HG02970 (cell line): ENCODE measurements around the gene FAM118A.
"Not testable (repeated sequence)": the region's sequence is repeated elsewhere in the genome, so short reads cannot be mapped to it uniquely, and the experiment has no call there.

Experiments
- ATAC-seq: cut with Tn5 transposase; IDR thresholded peaks from one replicate; pipeline ENCODE4 v1.9.1; 2021; ENCODE audit warnings: mild to moderate bottlenecking, moderate library complexity, moderate number of reproducible peaks; ENCODE audit not compliant: unreplicated experiment, low FRiP score

The FAM118A gene

DNA sequence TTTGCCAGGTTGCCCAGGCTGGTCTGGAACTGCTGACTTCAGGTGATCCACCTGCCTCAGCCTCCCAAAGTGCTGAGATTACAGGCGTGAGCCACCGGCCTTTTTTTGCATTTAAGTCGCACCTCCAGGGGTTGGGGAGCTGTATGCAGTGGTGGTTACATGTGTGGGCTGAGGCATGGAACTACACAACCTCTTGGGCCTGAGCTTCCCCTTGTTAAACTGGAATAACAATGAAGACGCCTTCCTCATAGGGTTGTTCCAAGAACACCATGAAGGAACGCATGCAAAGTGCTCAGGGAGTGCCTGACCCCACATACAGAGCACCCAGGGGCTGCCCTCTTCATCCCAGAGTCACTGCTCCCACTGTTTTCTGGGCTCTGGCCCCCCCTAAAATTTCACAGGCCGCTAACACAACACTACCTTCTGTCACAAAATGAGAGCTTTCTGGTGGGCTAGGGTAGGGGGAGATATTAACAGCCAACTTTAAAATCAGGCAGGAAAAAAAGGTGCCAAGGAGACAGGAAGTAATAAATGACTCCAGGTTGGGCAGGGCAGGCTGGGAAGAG, 1.3 kb upstream of the FAM118A start:
- ATAC-seq = no peak

DNA sequence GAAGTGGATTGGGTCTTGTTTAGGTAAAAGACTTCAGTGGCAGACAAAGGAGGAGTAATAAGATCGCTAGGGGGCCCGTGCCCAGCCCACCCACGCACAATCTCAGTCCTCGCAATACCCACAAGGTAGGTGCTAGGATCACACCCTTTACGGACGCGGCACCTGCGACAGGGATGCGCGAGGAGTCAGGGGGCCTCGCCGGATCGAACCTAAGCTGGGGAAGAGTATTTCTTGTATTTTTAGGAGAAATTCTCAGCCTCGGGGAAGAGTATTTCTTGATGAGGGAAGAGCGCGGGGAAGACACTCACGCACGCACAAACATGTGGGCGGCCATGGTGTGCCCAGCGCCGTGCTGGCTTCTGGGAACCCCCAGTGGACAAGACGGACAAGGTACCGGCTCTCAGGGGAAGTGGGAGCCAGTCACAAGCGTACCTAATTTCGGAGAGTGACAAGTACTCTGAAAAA, 745 bp upstream of the FAM118A start:
- no peak for ATAC-seq

DNA sequence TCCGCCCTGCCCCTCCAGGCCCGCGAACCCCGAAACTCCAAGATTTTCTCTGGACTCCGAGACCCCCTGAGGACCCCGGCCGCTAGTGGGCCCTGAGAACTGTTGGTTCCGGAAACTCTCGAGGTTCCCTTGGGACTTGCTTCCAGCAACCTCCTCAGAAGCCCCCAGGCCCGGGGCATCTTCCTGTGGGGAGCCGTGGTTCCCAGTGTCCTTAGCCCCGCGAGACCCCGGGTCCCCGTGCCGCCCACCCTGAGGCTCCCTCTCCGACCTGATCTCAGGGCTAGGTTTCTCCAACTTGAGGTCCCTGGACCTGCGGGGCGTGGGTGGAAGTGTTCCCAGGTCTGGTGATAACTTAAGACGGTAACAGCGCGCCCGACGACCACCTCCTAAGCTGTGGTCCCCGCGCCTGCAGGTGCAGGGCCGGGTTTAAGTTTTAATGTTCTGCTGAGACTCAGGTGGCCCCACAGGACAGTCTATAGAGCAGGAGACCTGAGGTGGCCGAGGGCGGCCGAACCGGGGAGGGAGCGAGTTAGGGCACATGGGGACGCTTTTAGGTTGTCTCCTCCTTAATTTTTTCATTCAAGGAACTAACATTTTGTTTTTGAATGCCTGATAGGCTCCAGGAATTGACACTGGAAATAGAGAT, 720 bp downstream of the FAM118A start:
- no peak for ATAC-seq

DNA sequence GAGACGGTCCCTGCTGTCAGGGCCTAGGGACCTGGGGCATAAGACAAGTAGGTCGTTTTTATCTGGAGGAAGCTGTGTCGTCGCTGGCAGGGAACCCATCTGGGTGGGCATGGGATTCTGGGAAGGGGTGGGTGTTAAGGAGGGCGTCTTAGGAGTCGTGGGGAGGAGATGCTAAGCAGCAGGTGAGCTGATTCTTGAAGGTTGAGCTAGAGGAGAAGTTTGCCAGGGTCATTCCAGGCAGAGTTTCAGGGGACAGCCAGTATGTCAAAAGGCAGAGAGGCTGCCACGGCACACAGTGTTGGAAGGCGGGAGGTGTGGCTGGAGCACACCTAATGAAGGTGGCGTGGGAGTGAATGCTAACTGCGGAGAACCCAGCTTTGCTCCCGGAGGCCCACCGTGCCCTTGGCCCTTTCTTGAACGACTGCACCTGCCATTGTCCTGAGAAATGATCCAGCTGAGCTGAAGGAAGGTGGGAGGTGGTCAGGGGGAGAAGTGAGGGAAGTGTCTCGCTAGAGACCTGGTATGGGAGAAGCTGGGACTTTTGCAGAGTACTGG, 1.3 kb downstream of the FAM118A start:
- ATAC-seq = no peak

DNA sequence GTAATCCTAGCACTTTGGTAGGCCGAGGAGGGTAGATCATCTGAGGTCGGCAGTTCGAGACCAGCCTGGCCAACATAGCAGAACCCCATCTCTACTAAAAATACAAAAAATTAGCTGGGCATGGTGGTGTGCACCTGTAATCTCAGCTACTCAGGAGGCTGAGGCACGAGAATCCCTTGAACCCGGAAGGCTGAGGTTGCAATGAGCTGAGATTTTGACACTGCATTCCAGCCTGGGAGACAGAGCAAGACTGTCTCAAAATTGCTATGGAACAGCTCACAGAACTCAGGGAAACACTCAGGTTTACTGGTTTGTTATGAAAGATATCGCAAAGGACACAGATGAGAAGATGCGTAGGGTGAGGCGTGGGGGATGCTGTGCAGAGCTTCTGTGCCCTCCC, 2.7 kb downstream of the FAM118A start:
- ATAC-seq = no peak

DNA sequence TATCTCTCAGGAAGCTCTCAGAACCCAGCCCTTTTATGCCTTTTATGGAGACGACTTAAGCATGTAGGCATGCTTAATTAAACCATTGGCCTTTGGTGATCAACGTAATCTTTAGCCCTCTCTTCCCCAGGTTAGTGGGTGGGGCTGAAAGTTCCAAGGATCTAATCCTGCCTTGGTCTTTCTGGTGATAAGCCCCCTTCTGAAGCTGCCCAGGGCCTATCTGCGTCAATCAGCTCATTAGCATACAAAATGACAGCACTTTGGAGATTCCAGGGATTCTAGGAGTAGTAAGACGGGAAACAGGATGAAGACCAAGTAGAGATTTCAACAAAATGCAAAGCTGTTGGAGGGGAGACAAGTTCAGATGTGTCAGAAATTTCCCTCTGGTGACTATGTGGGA, 3.1 kb downstream of the FAM118A start:
- ATAC-seq = no peak

DNA sequence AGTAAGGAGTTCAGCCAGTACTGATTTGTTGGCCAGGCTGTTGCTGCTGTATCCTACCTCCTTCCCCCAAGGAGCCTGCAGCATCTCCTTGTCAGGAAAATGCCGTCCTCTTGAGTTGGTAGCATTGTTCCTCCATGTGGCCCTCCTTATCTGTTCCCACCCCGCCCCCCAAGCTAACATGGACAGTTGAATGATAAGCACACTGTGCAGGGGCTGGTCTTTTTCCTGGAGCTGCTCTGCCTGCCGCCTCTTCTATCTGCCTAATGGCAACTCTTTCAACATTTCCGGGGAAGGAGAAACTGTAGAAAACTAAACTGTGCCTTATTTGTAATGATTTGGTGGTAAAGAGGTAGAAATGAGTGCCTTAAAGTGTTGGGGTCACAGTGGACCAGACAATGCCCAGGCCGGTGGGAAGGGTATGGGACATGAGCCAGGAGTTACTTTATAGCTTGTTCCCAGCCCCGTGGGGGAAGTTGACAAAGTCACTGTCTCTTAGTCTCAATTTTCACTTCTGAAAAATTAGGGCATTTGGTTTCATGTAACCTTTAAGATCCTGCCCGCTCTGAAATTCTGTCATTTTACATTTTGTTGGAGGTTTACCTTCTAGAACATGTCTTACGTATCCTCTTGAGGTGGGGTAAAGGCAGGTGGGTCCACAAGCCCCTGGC, 4.5 kb downstream of the FAM118A start:
- no peak for ATAC-seq

DNA sequence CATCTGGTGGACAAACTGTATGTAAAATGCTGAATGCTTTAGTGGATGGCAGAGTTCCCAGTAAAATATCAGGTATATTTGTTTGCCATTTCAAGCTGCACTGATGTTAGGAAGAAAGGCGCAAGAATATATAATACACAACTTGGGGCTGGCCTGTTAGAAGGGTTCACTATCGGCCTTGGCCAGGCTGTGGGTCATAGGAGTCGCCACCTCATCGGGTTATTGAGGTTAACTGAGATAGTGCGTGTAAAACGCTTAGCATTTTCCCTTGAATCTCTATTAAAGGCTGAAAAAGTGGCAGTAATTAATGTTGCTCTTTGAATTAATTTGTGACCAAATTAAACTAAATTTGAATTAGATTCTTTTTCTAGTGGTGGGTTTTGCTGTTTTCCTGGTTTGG, 5.1 kb downstream of the FAM118A start:
- ATAC-seq = no peak

DNA sequence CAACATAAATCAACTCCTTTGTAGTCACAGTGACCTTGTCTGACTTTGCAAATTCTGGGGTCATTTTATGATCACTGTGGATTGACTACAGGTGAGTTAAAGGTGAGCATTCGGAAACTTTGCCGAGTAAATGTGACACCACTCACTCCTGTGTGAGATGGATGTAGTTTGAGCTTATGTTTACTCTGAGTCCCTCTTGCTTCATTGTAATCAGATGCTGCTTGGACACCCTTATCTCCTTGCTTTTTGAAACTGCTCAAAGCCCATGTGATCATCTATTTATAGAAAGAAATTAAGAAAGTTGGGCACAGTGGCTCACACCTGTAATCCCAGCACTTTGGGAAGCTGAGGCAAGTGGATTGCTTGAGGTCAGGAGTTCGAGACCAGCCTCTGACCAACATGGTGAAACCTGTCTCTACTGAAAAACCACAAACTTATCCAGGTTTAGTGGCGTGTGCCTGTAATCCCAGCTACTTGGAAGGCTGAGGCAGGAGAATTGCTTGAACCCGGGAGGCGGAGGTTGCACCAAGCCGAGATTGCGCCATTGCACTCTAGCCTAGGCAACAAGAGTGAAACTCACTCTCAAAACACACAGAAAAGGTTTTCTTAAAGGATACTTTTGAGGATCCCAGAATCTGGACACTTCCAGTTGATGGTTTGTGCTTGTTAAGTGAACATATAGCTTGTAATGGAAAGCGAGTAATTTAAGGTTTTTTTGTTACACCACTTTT, 7.2 kb downstream of the FAM118A start:
- no peak for ATAC-seq

DNA sequence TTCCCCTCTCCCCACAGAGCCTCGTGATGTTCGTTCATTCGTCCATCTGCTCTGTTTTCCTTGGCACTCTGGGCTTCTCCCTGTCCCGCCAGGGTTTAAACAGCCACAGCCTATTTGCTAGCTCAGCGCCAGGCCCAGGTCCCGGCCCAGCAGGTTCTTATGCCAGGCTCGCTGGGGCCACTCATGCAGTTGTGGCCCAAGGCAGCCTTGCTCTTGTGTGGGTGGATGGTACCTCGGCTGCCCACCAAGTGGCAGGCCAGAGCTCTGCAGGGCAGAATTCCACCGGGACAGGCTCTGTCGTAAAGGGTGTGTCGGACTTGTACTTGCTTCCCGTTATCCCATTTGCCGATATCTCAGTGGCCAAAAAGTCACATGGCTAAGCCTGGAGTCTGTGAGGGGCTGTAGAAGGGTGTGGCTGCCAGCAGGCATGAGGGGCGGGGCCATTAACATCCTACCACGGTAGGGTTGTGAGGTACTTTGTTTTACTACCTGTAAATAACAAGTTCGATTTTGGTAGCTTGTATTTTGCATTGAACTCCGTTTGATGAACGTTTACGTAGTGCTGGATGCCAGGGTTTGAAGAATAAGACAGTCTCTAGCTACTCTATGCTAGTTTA, 7.9 kb downstream of the FAM118A start:
- no peak for ATAC-seq

DNA sequence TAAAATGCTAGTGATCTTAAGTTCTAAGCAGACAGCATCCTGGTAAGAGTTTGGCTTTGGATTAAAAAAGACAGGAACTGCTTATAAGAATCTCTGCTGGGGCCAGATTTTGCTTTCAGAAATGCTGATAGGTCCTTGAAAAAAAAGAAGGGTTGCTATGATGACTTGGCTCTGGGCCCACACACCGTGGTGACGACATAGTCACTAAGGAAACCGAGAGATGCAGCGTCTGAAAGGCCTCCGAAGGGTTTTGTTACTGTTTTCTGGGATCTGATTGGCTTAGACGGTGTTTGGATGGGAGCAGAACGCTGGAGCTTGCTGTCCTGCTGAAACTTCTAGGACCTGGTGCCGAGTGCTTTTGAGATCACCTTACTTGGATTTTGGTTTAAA, 8.4 kb downstream of the FAM118A start:
- no peak for ATAC-seq

DNA sequence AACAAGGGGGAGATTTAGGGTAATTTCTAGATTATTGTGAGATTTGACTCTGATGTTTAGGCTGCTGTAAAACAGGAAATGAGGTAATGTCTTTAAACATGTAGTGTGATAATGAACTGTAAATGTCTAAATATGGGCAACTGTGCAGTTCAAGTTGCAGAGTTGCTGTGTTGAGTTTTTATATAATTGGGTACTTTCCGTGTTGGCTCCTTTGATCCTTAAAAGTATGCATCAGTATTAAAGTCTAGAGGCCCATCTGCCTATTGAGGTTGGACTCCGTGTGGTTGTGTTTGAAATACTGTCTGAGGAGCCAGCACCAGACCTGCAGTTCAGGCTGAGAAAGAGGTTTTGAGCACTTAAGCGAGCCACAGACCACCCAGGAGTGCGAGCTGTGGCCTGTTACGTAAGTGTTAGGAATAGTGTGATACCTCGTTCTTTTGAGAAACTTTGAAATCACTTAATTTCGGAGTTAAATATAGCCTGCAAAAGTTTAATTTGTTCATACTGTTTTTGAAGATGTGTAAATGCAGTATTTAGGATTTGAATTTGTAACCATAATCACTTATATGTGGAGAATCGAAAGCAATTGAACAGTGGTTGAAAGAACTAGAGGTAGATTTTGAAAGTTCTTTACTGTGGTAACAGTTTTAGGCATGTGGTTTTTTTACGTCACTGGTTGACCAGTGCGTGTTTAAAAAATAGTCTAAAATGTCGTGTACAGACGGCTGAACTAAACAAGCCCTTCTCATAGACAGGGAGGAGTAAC, 9.0 kb downstream of the FAM118A start:
- ATAC-seq = no peak

DNA sequence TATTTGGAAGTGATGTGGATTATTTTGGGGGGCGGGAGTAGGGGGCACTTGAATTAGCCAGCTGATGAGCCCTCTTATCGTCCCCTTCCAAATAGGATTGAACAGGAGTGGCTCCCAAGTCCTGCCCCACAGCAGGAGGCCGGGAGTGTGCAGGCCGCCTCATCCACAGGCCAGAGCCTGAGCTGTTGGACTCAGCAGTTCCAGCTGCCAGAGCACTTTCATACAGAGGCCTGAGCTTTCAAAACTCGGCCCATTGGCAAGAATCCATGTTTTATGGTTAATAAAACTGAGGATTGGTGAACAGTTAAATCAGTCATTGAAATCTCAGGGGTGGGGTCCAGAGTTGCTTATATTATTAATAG, 9.6 kb downstream of the FAM118A start:
- no peak for ATAC-seq

DNA sequence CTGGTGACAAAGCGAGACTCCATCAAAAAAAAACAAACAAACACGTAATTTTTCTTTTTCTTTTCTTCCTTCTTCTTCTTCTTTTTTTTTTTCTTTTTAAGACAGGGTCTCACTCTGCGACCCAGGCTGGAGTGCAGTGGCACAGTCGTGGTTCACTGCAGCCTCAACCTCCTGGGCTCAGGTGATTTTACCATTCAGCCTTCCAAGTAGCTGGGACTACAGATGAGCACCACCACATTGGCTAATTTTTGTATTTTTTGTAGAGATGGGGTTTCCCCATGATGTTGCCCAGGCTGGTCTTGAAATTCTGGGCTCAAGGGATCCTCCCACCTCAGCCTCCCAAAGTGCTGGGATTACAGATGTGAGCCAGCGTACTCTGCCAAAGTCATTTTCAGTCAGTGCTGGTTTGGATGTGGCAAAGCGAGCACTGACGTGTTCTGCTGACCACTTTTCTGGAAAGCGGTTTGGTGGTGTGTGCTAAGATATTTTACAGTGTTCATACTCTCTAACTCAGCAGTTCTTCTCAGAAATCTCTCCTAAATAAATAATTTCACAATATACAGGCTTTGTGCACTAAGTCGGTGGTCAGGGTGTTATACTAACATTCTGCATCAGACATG, 10.7 kb downstream of the FAM118A start:
- ATAC-seq = no peak

DNA sequence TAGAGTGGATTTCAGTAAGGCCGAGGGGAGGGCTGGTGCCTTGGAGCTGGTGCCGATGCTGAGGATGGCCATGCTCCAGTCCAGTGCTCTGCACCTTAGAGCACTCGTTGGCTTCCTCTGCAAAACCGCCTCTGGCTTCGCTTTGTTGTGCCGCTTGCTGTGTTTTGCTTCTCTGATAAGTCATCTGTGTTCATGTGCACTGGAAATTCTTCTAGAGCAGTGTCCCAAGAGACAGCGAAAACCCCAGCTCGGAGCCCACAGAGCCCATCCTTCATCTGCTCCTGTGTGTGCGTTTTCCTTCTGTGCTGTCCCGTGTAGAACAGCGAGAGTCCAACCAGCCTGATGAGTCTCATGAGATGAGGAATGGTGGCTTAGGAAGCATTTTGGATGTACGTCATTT, 12.1 kb downstream of the FAM118A start:
- ATAC-seq = no peak

DNA sequence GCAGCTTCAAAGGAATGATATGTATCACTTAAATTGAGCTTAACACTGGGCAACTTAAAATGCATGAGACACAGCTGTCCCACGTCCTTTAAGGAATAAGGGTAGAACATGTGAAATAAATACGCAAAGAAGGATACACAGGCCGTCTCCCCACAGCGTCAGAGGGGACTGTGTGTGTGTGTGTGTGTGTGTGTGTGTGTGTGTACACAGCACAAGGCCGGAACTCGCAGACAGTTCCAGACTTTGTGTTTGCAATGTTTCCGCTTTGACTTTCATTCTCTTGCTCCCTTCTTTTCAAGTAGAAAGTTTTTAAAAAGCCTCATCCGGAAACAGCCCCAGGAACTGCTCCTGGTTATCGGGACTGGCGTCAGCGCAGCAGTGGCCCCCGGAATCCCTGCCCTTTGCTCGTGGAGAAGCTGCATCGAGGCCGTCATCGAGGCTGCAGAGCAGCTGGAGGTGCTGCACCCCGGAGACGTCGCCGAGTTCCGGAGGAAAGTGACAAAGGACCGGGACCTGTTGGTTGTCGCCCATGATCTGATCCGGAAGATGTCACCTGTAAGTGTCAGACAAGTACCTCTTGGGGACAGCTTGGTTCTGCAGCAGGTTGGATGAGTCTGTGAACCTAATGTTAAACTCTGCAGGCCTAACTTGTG, 13.3 kb downstream of the FAM118A start:
- ATAC-seq = no peak

DNA sequence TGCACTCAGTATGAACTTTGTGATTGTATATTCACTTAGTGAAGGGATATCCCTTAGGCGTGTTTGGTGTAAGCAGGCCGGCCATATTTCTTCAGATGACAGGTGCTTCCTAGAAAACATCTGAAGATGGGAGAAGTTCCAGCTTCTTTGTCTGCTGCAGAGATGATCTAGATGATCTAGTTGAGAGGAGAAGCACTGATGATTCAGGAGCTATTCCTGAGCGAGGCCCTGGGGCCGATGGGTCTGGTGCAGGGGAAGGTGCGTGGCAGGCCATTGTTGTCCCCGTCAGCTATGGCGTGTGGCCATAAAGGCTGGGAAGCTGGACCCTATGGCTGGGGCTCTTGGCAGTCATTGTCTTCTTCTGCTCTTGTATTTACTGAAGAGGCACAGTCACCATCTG, 14.0 kb downstream of the FAM118A start:
- no peak for ATAC-seq

DNA sequence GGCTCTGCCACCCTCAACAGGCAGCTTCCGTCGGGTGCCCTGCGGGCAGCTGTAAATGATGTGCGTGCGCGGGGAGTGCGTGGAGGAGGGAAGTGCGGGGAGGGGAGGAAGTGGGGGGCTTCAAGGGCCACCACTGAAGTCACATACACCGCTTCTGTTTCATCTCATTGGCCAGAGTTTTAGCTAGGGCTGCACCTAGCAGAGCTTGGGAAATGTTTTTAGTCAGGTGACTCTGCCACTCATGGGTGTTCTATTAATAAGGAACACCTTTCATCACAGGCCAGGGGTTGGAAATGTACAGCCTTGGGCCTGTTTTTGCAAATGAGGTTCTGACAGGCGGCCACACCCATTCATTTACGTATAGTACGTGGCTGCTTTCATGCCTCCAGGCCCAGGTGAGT, 14.6 kb downstream of the FAM118A start:
- ATAC-seq = no peak

DNA sequence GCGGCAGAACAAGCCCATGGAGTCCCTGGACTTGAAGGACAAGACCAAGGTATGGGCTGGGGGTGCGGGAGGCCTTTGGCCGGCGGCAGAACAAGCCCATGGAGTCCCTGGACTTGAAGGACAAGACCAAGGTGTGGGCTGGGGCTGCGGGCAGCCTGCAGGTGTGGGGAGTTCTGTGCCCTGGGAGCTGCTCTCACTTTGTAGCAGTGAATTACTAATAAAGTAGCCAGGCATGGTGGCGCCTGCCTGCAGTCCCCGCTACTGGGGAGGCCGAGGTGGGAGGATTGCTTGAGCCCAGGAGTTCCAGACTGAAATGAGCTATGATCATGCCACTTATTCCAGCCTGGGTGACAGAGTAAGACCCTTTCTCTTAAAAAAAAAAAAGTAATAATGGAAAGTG, 18.5 kb downstream of the FAM118A start:
- ATAC-seq = not testable (repeated sequence)
